ENCODE data around the gene CTNNBIP1. TPM values are rescaled to one million over a fixed set of nuclear protein-coding genes. Genes with fewer than 3 reads are reported as not detected.

The CTNNBIP1 gene
- total and polyA plus RNA-seq, 2 of the 8 experiments (the other 6 are each of a cell fraction or from before 2014, with no cell fraction given), result 40.9 to 46.6 TPM

DNA sequence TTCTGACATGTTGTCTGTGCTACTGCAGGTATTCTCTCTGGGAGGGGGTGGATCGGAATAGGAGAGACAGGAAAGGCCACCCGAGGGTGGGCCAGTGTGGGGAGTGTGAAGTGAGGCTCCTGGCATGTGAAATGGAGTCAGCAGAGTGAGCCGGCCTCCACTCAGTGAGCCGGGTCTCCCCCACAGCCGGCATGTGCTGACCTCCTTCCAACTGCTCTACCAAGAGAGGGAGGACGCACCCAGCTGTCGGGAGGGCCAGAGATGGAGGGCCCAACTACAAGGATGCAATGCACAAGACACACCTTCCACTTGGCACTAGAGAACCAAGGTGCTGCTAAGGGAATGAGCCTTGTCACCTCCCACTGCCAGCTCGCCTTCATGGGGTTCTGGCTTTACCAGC lies 58.1 kb downstream of the CTNNBIP1 start:
- Histone ChIP-seq H4K20me1 (replicated peaks in 1 of 2; ENCODE audit: control insufficient read depth in 1 of 2, insufficient read depth in 2 of 2, low read length in 2 of 2) (peaks cover 0 to 3% of the 10 kb centered on the region in 2 experiments), H2BK120ac (replicated peaks; ENCODE audit: low read depth, low read length) (no peak overlapping the region), H4K91ac (replicated peaks; ENCODE audit: insufficient read length, low read length) (no peak overlapping the region), H2AFZ (ENCODE audit: low read length) (no peak overlapping the region), H3K23ac (ENCODE audit: insufficient read length) (no peak overlapping the region), H2BK5ac (ENCODE audit: low read depth, low read length) (peak overlapping the region; percentile 16; the same call in 1 of the 2 replicates), H3K56ac (replicated peaks; ENCODE audit: insufficient read length, low read depth, low read length) (no peak overlapping the region), H3K4me2 (ENCODE audit: insufficient read depth in 1 of 2, low read depth in 2 of 2, low read length in 2 of 2) (no peak overlapping the region), H3K36me3 (ENCODE audit: control insufficient read depth in 2 of 4, insufficient read depth in 4 of 4, low read length in 3 of 4) (no peaks in the 10 kb centered on the region; a peak in 1 of 8 replicates), H3K4me1 (replicated peaks in 1 of 4; ENCODE audit: control insufficient read depth in 3 of 4, insufficient read depth in 4 of 4, low read length in 3 of 4) (peaks cover 3 to 12% (median 8%) of the 10 kb centered on the region in 4 experiments), H3K4ac (replicated peaks; ENCODE audit: insufficient read length, low read depth, low read length) (no peak overlapping the region), H2BK20ac (ENCODE audit: low read length) (no peak overlapping the region), H4K8ac (ENCODE audit: extremely low read depth, insufficient read depth, low read length) (no peak overlapping the region), H2BK12ac (ENCODE audit: low read depth, low read length) (no peak overlapping the region), H3K79me1 (ENCODE audit: low read depth, low read length) (no peaks in the 10 kb centered on the region), H2BK15ac (ENCODE audit: low read length) (no peak overlapping the region), H3K9me3 (ENCODE audit: insufficient read depth in 2 of 2, low read depth in 1 of 2, low read length in 1 of 2) (no peaks in the 10 kb centered on the region), H2AK5ac (ENCODE audit: low read depth, low read length) (0 out of 2 replicates have a peak overlapping the region, but pooled peaks have one; percentile 60), H3K9ac (replicated peaks in 1 of 4; ENCODE audit: extremely low read depth in 1 of 4, low read depth in 3 of 4, low read length in 3 of 4) (no peak overlapping the region), H3K23me2 (ENCODE audit: low read depth, low read length) (no peaks in the 10 kb centered on the region), H3K18ac (ENCODE audit: extremely low read depth, low read length) (no peak overlapping the region; the same call in none of the 2 replicates), H3K27ac (ENCODE audit: low read depth, low read length) (no peak overlapping the region), H3K27me3 (replicated peaks in 1 of 4; ENCODE audit: control insufficient read depth in 3 of 4, extremely low read depth in 1 of 4, insufficient read depth in 3 of 4, low read length in 3 of 4) (no peaks in the 10 kb centered on the region), H3K79me2 (ENCODE audit: control insufficient read depth in 1 of 2, insufficient read depth in 2 of 2, low read length in 2 of 2) (no peaks in the 10 kb centered on the region), H4K5ac (ENCODE audit: insufficient read length, low read depth, low read length) (no peak overlapping the region), H3K4me3 (ENCODE audit: extremely low read depth in 1 of 4, insufficient read depth in 2 of 4, low read depth in 3 of 4, low read length in 4 of 4) (no peak overlapping the region), H3K14ac (ENCODE audit: insufficient read length) (no peak overlapping the region)
- FAIRE-seq (no peak), DNase-seq (ENCODE audit: low read depth in 1 of 2, low spot score in 2 of 2) (no peak)
- CTCF ChIA-PET (ENCODE audit: partially characterized antibody), result interaction anchor here (0.6 to 8.0 kb wide), 4 partner anchors 10 to 120 kb away, joined by 3 to 63 read pairs (median 16); no protein-coding TSS in a partner anchor
- POLR2A ChIA-PET (ENCODE audit: partially characterized antibody), result no interaction called here
- WGBS, 2 experiments (ENCODE audit: extremely low coverage in 1 of 2, insufficient coverage in 1 of 2, insufficient read length in 1 of 2, insufficient replicate concordance in 2 of 2, low coverage in 1 of 2, low lambda C conversion rate in 2 of 2, missing lambda C conversion rate in 1 of 2), result 90% methylated on average over 8 of the region's 8 CpGs; no CpG with 5 or more reads in 1 of the 2 experiments
- no peak for TF ChIP-seq EGR1 (IDR thresholded peaks at IDR 0.05; ENCODE audit: borderline replicate concordance, low read depth, low read length)
- TF ChIP-seq TBP (IDR thresholded peaks at IDR 0.05; ENCODE audit: low read depth, low read length), result no peak
- TF ChIP-seq JUND (IDR thresholded peaks at IDR 0.05; ENCODE audit: low read length), result no peak
- TF ChIP-seq BCL11A (IDR thresholded peaks at IDR 0.05; ENCODE audit: low read depth in 2 of 2, low read length in 2 of 2), result no peak
- no peak for TF ChIP-seq GABPA (IDR thresholded peaks at IDR 0.05; ENCODE audit: borderline replicate concordance, insufficient read depth, low read length)
- TF ChIP-seq CTCF (IDR thresholded peaks at IDR 0.05; ENCODE audit: control extremely low read depth in 1 of 3, insufficient read depth in 1 of 3, low read depth in 1 of 3, low read length in 3 of 3), result no peak
- TF ChIP-seq NRF1 (IDR thresholded peaks at IDR 0.05; ENCODE audit: low read depth, low read length), result no peak
